ENCODE measurements around the gene CYP3A5. TPM values are rescaled to one million over a fixed set of nuclear protein-coding genes. Genes with fewer than 3 reads are reported as not detected.
"Not testable (repeated sequence)": the region's sequence is repeated elsewhere in the genome, so short reads cannot be mapped to it uniquely, and the experiment has no call there.

Gene CYP3A5
- total and polyA plus RNA-seq, 2 of the 13 experiments (the other 11 are each of a cell fraction or from before 2014, with no cell fraction given): 5.7 to 9.3 TPM

GRCh38 chr7:99723201-99723600, 43.4 kb upstream of the CYP3A5 start:
- H3K27ac ChIP-seq (ENCODE audit: extremely low read length, insufficient read depth, low read length); intact Hi-C loops (cut with micrococcal nuclease; ENCODE audit: unreplicated experiment); H3K79me2 ChIP-seq (ENCODE audit: insufficient read depth, low read length); CTCF ChIA-PET (ENCODE audit: low intra/inter-chr PET ratio, low total read pairs); H3K27me3 ChIP-seq (ENCODE audit: control insufficient read depth in 1 of 2, insufficient read depth in 2 of 2, low read length in 2 of 2); POLR2A ChIA-PET; H2AFZ ChIP-seq (ENCODE audit: low read length); H3K36me3 ChIP-seq (replicated peaks in 1 of 2; ENCODE audit: control insufficient read depth in 1 of 2, insufficient read depth in 2 of 2, low read length in 2 of 2); BruUV-seq (replicated peaks); H3K9ac ChIP-seq (ENCODE audit: insufficient read depth, low read depth, low read length); ATAC-seq; H4K20me1 ChIP-seq (ENCODE audit: insufficient read depth, low read length); H3K9me3 ChIP-seq (ENCODE audit: low read length); FAIRE-seq; H3K4me2 ChIP-seq (ENCODE audit: low read depth, low read length); H3K4me3 ChIP-seq (replicated peaks in 1 of 3; ENCODE audit: insufficient read depth in 1 of 3, low read depth in 2 of 3, low read length in 3 of 3); DNase-seq (ENCODE audit: low spot score); in situ Hi-C loops (cut with HindIII; ENCODE audit: extremely low pct_ligation_motif_present, low pct_unique_long_range_greater_than_20kb): not testable (repeated sequence)
- peaks cover 29% of the 10 kb centered on the region for H3K4me1 ChIP-seq (ENCODE audit: insufficient read depth, low read length)
- 100% methylated on average over 6 of the region's 6 CpGs for WGBS (ENCODE audit: low lambda C conversion rate)

GRCh38 chr7:99720800-99721595, 41.2 kb upstream of the CYP3A5 start:
- intact Hi-C loops (cut with micrococcal nuclease; ENCODE audit: unreplicated experiment): no loop called here
- TF ChIP-seq ZNF646 (CRISPR knock-in tag; IDR thresholded peaks at IDR 0.05) (no peak), ZEB1 (IDR thresholded peaks at IDR 0.05; ENCODE audit: insufficient replicate concordance, low read depth) (no peak), NCOA2 (CRISPR knock-in tag; IDR thresholded peaks at IDR 0.05) (no peak), PHF21A (CRISPR knock-in tag; IDR thresholded peaks at IDR 0.05) (0 out of 2 replicates have a peak, but pooled peaks have one; percentile 4), UBTF (CRISPR knock-in tag; IDR thresholded peaks at IDR 0.05) (peak; percentile 18; the same call in 1 of the 2 replicates), RBFOX2 (IDR thresholded peaks at IDR 0.05; ENCODE audit: low read depth, low read length) (0 out of 2 replicates have a peak, but pooled peaks have one; percentile 27)

More at GRCh38 chr7:99720800-99721595, 41.2 kb upstream of the CYP3A5 start:
- H4K20me1 ChIP-seq (ENCODE audit: insufficient read depth, low read length): no peaks in the 10 kb centered on the region
- H3K4me2 ChIP-seq (ENCODE audit: low read depth, low read length): peak overlapping the region; percentile 58
- DNase-seq (ENCODE audit: low spot score): no peak
- in situ Hi-C loops (cut with HindIII; ENCODE audit: extremely low pct_ligation_motif_present, low pct_unique_long_range_greater_than_20kb): no loop called here
- ATAC-seq: peak; percentile 79
- POLR2A ChIA-PET: interaction anchor here (2.0 kb wide), 2 partner anchors 9 to 27 kb away, joined by 16 to 25 read pairs; no protein-coding TSS in a partner anchor
- BruUV-seq (replicated peaks): TSS peak; percentile 76
- peak overlapping the region; percentile 48 for H3K27ac ChIP-seq (ENCODE audit: extremely low read length, insufficient read depth, low read length)
- no peaks in the 10 kb centered on the region for H3K27me3 ChIP-seq (ENCODE audit: control insufficient read depth in 1 of 2, insufficient read depth in 2 of 2, low read length in 2 of 2)
- 0 out of 2 replicates have a peak, but pooled peaks cover 5% of the 10 kb centered on the region for H3K9me3 ChIP-seq (ENCODE audit: low read length)
- peaks cover 24% of the 10 kb centered on the region for H3K4me1 ChIP-seq (ENCODE audit: insufficient read depth, low read length)
- H2AFZ ChIP-seq (ENCODE audit: low read length): no peak overlapping the region
- H3K9ac ChIP-seq (ENCODE audit: insufficient read depth, low read depth, low read length): no peak overlapping the region
- no peaks in the 10 kb centered on the region for H3K79me2 ChIP-seq (ENCODE audit: insufficient read depth, low read length)
- FAIRE-seq: no peak
- no peak overlapping the region for H3K4me3 ChIP-seq (replicated peaks in 1 of 3; ENCODE audit: insufficient read depth in 1 of 3, low read depth in 2 of 3, low read length in 3 of 3)
- WGBS (ENCODE audit: low lambda C conversion rate): 94% methylated on average over 5 of the region's 5 CpGs
- no peaks in the 10 kb centered on the region for H3K36me3 ChIP-seq (replicated peaks in 1 of 2; ENCODE audit: control insufficient read depth in 1 of 2, insufficient read depth in 2 of 2, low read length in 2 of 2)
- CTCF ChIA-PET (ENCODE audit: low intra/inter-chr PET ratio, low total read pairs): no interaction called here

All from HepG2 (cell line).